ENCODE measurements around the gene DPYSL4.
"Not testable (repeated sequence)": the region's sequence is repeated elsewhere in the genome, so short reads cannot be mapped to it uniquely, and the experiment has no call there.

The DPYSL4 gene

DNA sequence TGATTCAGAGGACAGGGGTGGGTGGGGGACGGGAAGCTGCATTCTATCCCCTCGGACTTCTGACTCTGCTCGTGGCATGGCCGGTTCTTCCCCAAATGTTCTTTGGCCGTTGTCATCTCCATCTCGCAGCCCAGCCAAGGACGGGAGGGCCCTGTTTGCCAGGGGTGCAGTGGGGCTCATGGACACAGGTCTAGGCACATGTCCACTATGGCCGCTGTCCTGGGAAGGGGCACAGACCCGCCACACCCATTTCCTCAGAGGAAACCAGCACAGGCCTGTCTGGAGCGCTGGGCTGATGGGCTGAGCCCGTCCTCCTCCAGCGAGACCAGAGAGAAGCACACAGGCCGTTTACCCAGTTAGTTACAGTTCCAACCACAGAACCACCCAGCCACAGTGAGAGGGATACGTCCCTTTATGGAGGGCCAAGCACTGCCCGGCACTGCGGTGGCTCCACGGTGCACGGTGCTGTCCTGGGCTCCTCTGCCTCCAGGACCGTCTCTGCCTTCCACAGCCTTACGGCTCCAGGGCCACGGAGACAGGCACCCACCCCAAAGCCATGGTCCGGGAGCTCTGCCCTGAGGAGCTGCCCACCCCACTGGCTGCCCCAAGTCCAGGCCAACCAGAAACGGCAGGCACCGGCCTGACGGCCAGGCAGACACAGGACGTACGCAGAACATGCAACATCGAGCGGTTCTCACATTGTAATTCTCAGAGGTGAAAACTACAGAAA is 20.2 kb downstream of the DPYSL4 start:
- no peak for DNase-seq (ENCODE audit: low read depth, low spot score)

DNA sequence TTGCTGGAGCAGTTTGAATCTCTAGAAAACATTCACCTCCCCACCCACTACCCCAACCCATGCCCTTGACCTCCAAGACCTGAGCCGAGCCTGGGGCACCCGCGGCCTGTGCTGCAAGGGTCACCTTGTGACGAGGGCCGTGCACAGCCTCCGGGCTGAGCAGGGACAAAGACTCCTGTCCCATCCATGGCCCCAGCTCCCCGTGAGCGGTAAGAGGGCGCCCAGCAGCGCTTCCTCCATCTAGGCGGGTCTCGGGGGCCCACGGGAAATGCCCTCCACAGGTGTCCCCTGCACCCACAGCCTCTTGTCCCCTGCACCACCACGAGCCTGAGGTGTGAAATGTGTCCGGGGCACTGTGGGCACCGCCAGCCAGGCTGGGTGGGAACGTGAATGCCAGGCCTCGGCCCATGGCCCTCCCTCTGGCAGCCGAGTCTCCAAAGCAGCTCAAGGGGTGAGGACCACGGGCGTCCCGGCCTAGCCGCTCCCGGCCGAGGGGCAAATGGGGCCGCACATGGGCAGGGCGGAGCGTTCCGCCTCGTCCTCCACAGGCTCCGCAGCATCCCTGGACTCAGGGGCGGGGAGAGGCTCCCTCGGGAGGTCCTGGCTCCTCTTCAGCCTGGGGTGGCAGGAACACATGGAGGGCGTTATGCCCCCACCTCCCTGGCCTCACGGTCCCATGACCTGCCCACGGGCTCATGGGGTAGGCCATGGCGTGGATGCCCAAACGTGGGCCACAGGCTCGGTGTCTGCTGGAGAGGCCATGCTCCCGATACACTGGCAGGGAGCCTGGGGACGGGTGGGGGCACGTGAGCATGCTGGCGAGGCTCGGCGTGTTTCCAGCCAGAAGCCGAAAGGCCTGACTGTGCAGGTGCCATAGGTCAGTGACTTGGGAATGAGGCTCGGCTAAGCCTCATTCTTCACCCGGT is 21.1 kb downstream of the DPYSL4 start:
- no peak for DNase-seq (ENCODE audit: low read depth, low spot score)

DNA sequence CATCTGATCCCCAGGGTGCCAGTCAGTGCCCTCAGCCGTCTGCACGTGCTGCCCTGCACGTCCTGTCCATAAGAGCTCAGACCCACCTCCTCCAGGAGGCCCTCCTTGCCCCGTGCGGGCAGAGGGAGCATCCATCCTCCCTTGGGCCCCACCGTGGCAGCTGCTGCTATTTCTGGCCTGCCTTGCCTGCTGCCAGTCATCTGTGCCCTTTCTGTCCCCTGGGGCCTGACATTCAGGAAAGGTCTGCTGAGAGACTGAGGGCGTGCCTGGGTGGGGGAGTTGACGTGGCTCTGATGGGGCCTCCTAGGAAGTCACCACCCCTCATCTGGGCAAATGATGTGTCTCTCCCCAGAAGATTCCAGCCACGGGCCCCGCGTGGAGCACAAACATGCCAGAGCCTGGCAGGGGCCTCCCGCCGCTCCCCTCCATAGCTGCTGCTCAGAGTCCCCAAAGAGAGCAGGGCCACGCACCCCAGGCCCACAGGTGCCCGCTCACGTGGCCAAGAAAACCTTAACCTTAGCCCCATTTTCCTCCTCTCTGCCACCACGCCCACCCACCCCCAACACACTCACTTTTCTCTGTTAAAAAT is 21.8 kb downstream of the DPYSL4 start:
- DNase-seq (ENCODE audit: low read depth, low spot score): no peak

DNA sequence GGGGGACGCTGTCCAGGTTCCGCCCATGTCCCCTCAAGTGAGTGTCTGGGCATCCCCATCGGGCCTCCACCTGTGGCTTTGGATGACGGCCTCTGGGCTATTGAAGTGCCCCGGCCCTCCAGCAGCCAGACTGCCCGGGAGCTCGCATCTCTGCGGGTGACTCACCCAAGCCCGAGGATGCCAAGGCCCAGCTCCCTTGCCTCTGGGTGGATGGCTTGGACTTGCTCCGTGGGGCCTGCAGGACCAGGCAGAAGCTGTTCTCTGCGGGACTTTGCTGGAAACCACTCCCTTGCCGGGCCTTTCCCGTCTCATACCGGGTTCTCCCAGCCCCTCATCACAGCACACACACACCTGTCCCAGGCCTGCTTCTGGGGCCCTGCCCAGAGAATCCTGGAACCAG is 22.4 kb downstream of the DPYSL4 start:
- no peak for DNase-seq (ENCODE audit: low read depth, low spot score)

DNA sequence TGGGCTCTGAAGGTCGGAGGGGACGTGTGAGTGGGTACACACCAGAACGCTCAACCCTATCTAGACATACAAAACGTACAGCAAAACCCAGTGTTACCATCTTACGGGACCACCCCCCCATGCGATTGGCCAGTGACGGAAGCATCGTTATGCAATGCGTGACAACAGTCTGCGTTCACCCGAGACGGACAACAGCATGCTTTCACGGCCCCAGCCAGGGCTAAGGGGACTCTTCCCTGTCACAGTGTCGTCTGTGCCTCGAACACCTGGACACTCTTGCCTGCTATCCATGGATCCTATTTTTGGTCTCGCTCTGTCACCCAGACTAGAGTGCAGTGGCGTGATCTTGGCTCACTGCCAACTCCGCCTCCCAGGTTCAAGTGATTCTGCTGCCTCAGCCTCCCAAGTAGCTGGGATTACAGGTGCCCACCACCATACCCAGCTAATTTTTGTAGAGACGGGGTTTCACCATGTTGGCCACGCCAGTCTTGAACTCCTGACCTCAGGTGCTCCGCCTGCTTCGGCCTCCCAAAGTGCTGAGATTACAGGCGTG is 23.3 kb downstream of the DPYSL4 start:
- DNase-seq (ENCODE audit: low read depth, low spot score): no peak

DNA sequence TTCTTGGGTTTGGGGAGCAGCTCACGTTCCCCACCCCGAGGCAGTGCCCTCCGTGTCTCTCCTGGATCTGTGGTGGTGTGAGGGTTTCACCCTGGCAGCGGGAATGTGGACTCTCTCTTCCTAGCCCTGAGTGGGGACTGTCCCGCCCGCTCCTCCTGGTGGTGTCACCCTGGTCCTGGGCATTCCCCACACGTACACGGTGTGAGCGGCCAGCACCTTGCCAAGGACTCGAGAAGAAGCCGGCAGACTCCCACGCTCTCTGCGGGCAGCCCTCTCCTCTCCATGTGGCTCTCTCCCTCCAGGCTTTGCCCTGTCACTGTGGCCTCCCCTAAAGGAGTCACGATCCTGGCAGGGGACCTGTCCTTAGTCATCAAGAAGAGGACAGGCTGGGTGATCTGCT is 24.0 kb downstream of the DPYSL4 start:
- no peak for DNase-seq (ENCODE audit: low read depth, low spot score)

DNA sequence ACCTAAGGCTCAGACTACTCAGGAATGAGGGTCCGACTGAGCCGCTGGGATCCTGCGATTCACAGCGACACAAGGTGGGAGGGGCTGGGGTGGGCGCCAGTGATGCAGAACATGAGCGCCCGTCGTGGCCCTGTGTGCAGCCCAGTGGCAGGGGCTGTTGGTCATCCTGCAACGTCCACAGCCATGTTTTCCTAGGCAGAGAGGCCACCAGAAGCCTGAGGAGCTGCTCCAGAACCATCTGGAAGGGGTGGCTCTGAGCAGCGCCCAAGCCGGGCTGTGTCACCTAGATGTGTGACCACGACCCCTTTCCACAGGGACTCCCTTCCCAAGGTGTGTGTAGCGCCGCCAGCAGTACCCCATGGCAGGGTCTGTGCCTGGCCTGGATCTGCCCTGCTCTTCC is 24.5 kb downstream of the DPYSL4 start:
- no peak for DNase-seq (ENCODE audit: low read depth, low spot score)

DNA sequence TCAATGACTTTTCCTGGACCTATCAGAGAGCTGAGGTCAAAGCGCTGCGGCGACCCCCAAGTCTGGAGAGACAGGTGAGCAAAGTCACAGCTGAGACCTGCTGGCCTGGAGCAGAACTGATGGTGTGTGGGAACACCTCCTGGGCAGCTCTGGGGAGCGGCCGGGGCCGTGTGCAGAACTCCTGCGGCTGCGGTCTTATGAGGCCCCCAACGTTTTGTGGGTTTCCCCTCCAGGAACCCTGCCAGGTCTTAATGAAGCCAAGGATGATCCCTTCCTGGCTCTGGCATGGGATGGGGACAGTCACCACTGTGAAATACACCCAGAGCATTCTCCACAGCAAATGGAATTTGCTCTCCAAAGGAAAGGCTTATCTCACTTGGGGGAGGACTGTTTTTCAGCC is 26.1 kb downstream of the DPYSL4 start:
- DNase-seq (ENCODE audit: low read depth, low spot score): no peak

DNA sequence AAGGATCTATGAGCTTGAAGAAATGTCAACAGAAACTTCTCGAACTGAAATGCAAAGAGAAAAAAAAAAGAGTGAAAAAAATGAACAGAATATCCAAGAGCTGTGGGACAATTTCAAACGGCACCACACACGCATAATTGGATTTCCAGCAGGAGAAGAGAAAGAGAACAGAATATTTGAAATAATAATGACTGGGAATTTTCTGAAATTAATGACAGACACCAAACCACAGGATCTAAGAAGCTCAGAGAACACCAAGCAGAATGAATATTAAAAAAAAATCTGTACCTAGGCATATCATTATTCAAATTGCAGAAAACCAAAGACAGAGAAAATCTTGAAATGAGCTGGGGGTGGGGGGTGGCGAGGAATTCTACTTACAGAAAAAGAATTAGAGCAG is 27.2 kb downstream of the DPYSL4 start:
- DNase-seq (ENCODE audit: low read depth, low spot score): no peak

DNA sequence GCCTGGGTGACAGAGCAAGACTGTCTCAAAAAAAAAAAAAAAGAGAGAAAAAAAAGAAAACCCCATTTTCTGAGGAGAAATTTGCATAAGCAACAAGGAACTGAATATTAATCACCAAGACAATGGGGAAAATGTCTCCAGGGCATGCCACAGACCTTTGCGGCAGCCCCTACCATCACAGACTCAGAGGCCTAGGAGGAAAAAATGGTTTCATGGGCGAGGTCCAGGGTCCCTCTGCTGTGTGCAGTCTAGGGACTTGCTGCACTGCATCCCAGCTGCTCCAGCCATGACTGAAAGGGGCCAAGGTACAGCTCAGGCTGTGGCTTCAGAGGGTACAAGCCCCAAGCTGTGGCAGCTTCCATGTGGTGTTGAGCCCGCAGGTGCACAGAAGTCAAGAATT is 29.7 kb downstream of the DPYSL4 start:
- not testable (repeated sequence) for DNase-seq (ENCODE audit: low read depth, low spot score)

DNA sequence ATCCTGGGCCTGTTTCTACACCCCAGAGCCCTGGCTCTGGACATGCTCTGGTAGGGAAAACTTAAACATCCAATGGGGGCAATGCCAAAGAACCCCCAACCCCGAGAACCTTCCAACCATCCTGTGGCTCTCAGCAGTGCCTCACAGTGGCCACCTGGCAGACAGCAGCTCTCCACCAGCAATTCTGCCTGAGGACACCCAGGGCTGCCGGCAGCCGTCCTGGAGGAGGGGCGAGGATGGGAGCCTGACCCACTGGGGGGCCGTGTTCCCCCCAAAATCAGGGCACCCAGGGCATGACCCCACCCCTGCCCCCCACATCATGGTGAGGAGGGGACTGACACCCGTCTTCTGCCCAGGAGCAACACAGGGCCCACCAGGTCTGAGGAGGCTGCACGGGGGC is 32.7 kb downstream of the DPYSL4 start:
- DNase-seq (ENCODE audit: low read depth, low spot score): no peak

DNA sequence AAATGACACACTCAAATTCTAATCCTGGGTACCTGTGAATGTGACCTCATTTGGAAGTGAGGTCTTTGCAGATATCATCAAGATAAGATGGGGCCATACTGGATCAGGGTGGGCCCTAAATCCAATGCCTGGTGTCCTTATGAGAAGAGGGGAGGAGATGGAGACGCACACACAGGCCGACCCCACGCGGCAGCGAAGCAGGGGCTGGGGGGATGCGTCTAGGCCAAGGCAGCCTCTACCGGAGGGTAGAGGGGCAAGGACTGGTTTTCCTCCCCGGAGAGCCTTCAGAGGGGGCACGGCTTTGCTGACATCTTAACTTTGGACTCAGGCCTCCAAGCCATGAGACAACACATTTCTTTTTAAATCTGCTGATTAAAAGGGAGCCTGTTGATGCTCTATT is 33.3 kb downstream of the DPYSL4 start:
- no peak for DNase-seq (ENCODE audit: low read depth, low spot score)

DNA sequence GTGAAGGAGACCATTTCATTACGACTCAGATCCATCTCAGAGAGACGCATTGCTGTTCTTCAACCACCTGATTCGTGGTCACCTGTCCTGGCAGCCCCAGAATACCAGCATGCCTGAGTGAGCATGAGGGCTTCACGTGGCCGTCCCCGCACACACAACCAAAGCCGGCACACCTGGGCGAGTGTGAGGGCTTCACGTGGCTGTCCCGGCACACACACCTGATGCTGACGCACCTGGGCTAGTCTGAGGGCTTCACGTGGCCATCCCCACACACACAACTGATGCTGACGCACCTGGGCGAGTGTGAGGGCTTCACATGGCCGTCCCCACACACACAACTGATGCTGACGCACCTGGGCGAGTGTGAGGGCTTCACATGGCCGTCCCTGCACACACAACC is 34.2 kb downstream of the DPYSL4 start:
- not testable (repeated sequence) for DNase-seq (ENCODE audit: low read depth, low spot score)

DNA sequence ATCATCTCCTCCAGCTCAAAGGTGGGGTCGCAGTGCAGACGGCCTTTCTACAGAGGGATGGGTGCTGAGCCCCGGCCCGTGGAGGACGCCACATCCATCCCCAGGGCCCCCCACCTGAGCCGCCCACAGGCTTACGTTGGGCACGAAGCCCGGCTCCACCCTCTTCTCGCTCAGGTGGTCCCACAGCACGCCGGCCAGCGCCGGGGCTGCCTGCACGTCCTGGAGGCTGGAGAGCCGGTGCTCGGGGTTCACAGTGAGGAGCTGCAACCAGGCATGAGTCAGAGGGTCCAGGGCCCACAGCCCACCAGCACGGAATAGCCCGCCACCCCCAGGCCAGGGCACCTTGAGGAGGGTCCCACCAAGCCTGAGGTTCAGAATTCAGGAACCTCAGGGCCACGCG is 36.0 kb downstream of the DPYSL4 start:
- no peak for DNase-seq (ENCODE audit: low read depth, low spot score)

DNA sequence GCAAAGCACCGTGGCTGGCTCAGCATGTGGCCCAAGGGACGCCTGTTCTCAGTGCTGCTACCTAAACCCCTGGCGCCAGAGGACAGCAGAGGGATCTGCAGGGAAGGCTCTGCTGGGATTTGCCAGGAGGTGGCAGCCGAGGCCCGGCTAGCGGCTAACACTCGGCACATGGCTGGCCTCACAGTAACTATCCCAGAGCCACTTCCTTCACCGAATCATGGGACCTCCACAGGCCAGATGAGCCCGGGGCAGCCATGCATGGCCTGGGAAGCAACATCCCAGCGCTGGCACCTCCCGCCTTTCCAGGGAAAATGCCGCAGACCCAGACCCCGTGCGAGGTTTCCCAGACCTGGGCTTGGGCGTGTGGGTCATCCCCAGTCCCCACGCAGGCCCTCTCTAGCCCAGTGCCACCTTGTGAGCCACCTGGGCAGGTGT is 36.4 kb downstream of the DPYSL4 start:
- peak; percentile 95 for DNase-seq (ENCODE audit: low read depth, low spot score)

DNA sequence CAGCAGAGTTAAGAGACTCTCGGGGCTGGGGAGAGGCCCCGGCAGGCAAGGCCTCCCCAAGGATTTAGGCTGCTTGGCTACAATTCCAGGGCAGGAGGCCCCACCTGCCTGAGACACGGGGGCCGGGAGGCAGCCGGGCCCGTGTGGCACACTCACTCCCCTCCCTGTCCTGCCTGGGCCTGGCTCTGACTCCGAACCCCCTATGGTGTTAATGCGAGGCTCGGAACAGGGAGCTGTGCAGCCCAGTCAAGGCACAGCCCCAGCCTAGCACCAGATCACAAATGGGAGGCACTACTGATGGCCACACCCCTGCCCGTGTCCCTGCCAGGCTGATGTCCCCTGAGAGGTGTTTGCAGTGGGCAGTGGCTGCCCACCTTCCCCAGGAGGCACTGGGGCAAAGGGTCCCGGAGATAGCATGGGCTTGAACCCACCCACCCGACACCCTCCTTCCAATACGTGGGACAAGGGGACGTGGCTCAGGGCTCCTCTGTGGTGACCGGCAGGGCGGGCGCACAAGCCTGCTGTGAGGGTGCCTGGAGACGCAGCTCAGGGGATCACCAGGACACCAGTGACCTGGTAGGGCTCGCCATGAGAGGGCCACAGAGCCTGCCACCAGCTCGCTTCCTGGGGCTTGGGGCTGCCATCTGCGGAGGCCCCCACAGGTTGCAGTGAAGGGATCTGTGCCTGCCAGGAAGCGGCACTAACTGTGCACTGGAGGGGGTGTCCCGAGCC is 37.0 kb downstream of the DPYSL4 start:
- no peak for DNase-seq (ENCODE audit: low read depth, low spot score)

DNA sequence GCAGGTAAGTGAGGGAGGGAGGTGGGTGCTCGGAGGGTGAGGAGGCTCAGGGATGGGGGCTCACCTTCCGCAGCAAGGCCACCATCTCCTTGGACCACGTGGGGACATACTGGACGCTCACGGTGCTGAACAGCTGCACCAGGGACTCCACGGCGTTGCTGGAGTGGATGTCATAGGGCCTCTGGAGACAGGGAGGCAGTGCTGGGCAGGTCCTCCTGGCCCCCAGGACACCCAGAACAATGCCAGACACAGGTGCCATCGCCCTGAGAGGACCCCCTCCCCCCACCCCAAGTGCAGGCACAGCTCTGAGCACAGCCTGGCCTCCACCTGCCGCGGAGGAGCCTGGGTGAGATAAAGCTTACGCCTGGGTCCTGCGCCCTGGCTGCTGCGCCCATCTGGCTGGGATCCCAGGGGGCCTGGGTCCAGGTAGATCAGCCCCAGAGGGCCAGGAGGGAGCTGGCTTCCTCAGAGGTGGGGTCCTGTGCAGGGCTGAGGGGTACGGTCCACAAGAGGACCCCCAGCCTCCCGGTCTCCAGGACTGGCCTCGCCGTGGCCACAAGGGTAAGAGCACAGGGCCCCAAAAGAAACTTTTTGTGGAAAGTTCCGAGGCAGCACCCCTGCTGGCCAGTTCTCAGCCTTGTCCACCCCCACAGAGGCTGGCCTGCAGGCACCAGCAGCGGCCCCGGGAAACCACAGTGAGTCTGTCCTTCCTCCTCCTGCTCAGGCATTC is 37.8 kb downstream of the DPYSL4 start:
- no peak for DNase-seq (ENCODE audit: low read depth, low spot score)

DNA sequence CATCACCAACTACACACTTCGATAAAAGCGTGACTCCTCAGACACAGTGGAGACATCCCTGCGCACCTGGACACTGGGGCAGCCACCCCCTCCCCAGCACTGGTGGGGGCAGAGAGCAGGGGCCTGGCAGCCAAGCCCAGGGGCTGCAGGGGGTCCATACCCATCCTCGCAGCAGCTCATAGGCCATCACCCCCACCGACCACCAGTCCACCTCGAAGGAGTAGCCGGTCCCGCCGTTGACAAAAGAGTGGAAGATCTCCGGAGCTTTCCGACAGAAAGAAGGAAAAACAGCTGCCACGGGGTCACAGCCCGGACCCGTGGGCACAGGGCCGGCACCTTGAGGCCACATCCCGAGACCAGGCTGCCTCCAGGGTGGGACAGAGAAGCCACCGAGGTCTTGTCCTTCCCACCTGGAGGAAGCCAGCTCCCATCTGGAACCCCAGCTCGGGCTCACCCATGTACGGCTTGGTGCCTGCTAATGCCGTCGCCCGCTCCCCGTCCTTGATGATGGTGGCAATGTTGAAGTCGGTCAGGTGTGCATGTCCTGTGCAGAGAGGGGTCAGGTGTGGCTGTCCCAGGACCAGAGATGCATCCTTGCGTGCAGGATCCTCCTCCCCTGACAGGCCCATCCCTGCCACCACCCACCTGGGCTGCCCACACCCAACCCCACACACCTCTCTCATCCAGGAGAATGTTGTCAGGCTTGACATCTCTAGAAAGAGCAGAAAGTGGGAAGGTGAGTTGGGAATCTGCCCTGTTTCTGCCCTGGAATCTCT is 38.5 kb downstream of the DPYSL4 start:
- DNase-seq (ENCODE audit: low read depth, low spot score): no peak

DNA sequence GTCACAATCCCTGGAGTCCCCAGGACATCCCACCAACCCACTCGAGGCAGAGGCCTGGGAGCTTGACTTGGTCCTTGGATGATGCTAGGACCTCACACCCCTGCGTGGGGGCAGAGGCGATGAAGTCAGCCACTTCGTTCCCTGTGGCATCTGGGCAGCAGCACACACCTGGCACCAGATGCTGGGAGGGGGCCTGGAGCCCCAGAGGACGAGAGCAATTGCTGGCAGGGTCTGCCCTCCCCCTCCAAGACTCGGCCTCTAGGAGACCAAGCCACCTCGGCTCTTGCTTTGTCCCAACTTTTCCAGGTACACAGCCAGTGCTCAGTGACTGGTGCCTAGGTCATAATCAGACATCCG is 39.1 kb downstream of the DPYSL4 start:
- DNase-seq (ENCODE audit: low read depth, low spot score): no peak

Measured in ELF-1 (cell line).